NT2/D1 (cell line): ENCODE data around the gene LPCAT2.

Source experiments
- DNase-seq: peaks from one replicate; pipeline ENCODE4 v3.0.0-alpha.2; 2011; ENCODE audit warnings: low read depth, low spot score
- H3K27me3 ChIP-seq: 2 replicates; pipeline ENCODE4 v1.6.0; 2011; ENCODE audit warnings: mild to moderate bottlenecking; ENCODE audit not compliant: insufficient read length, insufficient read depth
- H3K36me3 ChIP-seq: 2 replicates; pipeline ENCODE4 v1.6.1; 2011; ENCODE audit warnings: mild to moderate bottlenecking, low read length, mixed read lengths; ENCODE audit not compliant: insufficient read depth, insufficient read length
- H3K4me1 ChIP-seq: 2 replicates; pipeline ENCODE4 v1.5.1; 2011; ENCODE audit not compliant: insufficient read depth, insufficient read length
- H3K4me3 ChIP-seq: 2 replicates; pipeline ENCODE4 v1.5.1; 2011; ENCODE audit warnings: low read depth; ENCODE audit not compliant: insufficient read length
- H3K9ac ChIP-seq: 2 replicates; pipeline ENCODE4 v1.6.0; 2011; ENCODE audit warnings: low read depth; ENCODE audit not compliant: insufficient read length
- H3K9me3 ChIP-seq: 2 replicates; pipeline ENCODE4 v1.5.1; 2011; ENCODE audit warnings: mild to moderate bottlenecking, low read length; ENCODE audit not compliant: insufficient read depth
- SUZ12 ChIP-seq: IDR thresholded peaks from 2 replicates; pipeline ENCODE4 v1.6.1; 2011; ENCODE audit not compliant: insufficient read length, insufficient read depth; ENCODE audit errors: extremely low read depth
- YY1 ChIP-seq: IDR thresholded peaks from 2 replicates; pipeline ENCODE4 v1.6.1; 2011; ENCODE audit not compliant: insufficient read length, insufficient read depth
- ZNF274 ChIP-seq: IDR thresholded peaks from 2 replicates; pipeline ENCODE4 v1.6.1; 2011; ENCODE audit warnings: mild to moderate bottlenecking, low read depth, low read length

LPCAT2 gene

DNA sequence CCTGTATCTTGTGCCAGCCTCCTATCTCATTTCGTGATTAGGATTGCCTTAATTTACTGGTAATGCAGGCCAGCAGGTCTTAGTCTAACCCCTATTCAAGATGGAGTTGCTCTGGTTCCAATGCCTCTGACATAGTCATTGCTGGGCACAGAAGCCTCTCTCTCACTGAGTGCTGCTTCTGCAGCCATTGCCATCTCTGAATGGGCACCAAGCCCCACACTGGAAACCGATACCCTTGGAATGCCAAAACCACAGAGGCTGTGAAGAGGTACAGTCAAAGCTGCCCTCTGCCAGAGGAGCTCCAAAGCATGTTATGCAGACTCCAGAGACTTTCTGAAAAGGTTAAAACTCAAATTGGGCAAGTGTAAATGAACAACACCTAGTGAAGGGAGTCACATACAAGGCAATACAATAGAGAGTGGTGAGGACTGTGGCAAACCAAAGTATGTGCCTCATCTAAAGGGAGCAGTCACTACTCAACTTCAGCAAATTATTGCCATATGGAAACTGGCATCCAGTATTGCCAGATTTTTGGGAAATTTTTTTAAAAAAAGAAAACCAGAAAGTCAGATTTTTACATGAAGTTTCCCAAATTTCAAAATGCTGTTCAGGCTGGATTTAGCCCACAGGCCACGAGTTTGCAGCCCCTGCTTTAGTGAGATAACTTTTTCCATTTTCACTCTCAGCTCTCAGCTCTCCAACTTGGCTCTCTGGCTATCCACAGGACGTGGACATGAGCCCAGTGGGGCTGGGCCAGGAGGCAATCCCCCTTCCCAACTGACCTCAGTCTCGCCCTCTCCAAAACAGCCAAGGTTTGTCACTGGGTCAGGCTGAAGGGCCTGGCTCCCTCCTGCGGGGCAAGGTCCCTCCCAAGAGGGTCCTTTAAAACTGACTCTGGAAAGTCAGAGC, 32.0 kb upstream of the LPCAT2 start:
- H3K4me3 ChIP-seq: no peak overlapping the region
- H3K9me3 ChIP-seq: no peaks in the 10 kb centered on the region
- no peak overlapping the region for H3K9ac ChIP-seq
- peaks cover 14% of the 10 kb centered on the region for H3K4me1 ChIP-seq
- H3K27me3 ChIP-seq: peaks cover 27% of the 10 kb centered on the region
- no peak for DNase-seq
- peaks cover 6% of the 10 kb centered on the region for H3K36me3 ChIP-seq
- no peak for TF ChIP-seq SUZ12
- no peak for TF ChIP-seq YY1
- TF ChIP-seq ZNF274: no peak

DNA sequence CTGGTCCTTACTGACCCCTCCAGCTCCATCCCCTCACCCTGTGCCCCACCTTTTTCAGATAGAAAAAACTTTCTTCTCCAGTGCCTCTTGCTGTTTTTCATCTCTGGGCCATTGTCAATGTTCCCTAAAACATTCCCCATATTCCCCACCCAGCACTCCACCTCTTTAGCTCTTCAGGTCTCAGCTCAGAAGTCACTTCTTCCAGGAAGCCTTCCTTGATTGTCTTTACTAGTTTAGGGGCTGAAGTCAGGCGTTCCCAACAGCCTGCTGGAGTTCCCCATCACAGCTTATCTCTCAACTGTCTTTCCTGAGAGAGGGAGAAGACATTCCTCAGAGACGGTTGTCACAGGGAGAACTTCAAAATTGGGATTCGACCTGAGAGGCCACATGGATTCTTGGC, 31.1 kb upstream of the LPCAT2 start:
- TF ChIP-seq YY1: no peak
- TF ChIP-seq ZNF274: no peak
- no peak for TF ChIP-seq SUZ12
- Histone ChIP-seq H3K9ac (no peak overlapping the region), H3K4me1 (peaks cover 14% of the 10 kb centered on the region), H3K36me3 (peaks cover 14% of the 10 kb centered on the region), H3K9me3 (no peaks in the 10 kb centered on the region), H3K27me3 (peaks cover 27% of the 10 kb centered on the region), H3K4me3 (no peak overlapping the region)
- no peak for DNase-seq

DNA sequence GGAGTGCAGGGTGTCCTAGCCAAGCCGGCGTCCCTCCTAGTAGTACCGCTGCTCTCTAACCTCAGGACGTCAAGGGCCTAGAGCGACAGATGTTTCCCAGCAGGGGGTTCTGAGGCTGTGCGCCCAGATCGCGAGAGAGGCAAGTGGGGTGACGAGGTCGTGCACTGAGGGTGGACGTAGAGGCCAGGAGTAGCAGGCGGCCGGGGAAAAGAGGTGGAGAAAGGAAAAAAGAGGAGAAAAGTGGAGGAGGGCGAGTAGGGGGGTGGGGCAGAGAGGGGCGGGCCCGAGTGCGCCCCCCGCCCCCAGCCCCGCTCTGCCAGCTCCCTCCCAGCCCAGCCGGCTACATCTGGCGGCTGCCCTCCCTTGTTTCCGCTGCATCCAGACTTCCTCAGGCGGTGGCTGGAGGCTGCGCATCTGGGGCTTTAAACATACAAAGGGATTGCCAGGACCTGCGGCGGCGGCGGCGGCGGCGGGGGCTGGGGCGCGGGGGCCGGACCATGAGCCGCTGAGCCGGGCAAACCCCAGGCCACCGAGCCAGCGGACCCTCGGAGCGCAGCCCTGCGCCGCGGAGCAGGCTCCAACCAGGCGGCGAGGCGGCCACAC, 29.9 kb upstream of the LPCAT2 start, which contains the start of gene MMP2:
Gene MMP2 (plus strand): TSS at position 372 of the 603 bp plus-strand sequence. CDS start 282 bp downstream, outside the sequence.
- Histone ChIP-seq H3K4me1 (peaks cover 14% of the 10 kb centered on the region), H3K27me3 (peaks cover 27% of the 10 kb centered on the region), H3K9me3 (no peaks in the 10 kb centered on the region), H3K36me3 (peaks cover 26% of the 10 kb centered on the region), H3K9ac (peak within 1 kb of the TSS; percentile 66), H3K4me3 (peak within 1 kb of the TSS; percentile 56)
- no peak for DNase-seq
- TF ChIP-seq YY1: no peak
- no peak for TF ChIP-seq ZNF274
- TF ChIP-seq SUZ12: no peak

DNA sequence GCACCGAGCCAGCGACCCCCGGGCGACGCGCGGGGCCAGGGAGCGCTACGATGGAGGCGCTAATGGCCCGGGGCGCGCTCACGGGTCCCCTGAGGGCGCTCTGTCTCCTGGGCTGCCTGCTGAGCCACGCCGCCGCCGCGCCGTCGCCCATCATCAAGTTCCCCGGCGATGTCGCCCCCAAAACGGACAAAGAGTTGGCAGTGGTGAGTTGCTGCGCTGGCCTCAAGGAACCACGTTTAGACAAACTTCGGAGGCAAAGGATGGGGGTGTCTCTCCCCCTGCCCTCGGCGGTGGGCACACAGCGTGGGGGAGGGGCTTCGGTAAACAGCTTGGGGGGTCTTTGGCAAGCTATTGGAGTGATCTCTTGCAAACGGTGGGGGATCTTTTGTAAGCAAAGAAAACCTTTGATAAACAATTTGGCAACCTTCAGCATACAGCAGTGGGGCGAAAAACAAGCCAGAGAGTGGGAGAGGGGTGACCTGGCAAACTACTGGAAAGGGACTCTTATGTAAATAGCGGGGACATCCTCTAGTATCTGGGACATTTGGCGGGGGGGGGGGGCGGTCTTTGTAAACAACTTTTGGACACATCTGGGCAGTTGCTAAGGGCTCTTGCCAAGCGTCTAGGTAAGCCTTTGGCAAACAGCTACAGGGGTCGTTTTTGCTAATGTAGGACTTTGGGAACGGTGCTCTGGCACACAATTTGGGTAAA, 29.3 kb upstream of the LPCAT2 start:
- no peak for DNase-seq
- TF ChIP-seq ZNF274 (no peak), YY1 (no peak), SUZ12 (no peak)
- Histone ChIP-seq H3K9me3 (no peaks in the 10 kb centered on the region), H3K4me3 (peak overlapping the region; percentile 56), H3K9ac (peak overlapping the region; percentile 66), H3K36me3 (peaks cover 33% of the 10 kb centered on the region), H3K27me3 (peaks cover 27% of the 10 kb centered on the region), H3K4me1 (peaks cover 14% of the 10 kb centered on the region)

DNA sequence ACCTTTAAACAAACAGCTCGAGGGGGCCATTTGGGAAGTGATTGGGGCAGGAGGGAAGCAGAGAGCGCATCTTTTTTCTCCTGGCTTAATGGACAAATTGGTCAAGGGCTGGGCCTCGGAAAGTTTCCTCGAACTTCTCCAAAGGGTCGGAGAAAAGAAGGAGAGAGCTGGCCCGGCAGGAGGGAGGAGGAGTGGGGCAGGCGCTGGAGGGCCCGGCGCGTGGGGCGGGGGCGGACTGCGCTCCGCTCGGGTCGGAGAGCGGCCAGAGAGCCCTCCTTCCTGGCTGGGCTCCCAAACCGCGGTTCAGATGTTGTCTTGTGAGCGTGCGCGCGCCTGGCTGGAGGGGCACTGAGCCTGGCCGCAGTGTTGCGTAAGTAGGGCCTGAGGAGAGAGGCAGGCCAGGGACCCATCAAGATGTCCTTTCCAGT, 28.6 kb upstream of the LPCAT2 start:
- peak overlapping the region; percentile 66 for H3K9ac ChIP-seq
- H3K36me3 ChIP-seq: peaks cover 39% of the 10 kb centered on the region
- no peak for DNase-seq
- H3K9me3 ChIP-seq: no peaks in the 10 kb centered on the region
- H3K27me3 ChIP-seq: peaks cover 27% of the 10 kb centered on the region
- H3K4me3 ChIP-seq: peak overlapping the region; percentile 56
- TF ChIP-seq ZNF274 (no peak), YY1 (no peak), SUZ12 (no peak)
- H3K4me1 ChIP-seq: peaks cover 11% of the 10 kb centered on the region

DNA sequence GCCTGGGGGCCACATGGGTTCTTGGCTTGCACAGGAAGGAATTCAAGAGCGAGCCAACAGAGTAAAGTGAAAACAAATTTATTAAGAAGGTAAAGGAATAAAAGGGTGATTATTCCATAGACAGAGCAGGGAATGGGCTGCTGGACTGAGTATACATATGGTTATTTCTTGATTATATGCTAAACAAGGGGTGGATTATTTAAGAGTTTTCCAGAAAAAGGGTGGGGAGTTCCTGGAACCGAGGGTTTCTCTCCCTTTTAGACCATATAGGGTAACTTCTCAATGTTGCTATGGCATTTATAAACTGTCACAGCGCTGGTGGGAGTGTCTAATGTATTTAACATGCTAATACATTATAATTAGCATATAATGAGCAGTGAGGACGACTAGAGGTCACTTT, 27.8 kb upstream of the LPCAT2 start:
- Histone ChIP-seq H3K4me1 (peaks cover 11% of the 10 kb centered on the region), H3K9me3 (no peaks in the 10 kb centered on the region), H3K4me3 (no peak overlapping the region), H3K9ac (no peak overlapping the region), H3K27me3 (peaks cover 27% of the 10 kb centered on the region), H3K36me3 (peaks cover 46% of the 10 kb centered on the region)
- TF ChIP-seq SUZ12 (no peak), YY1 (no peak)
- no peak for DNase-seq
